Colonic mucosa (tissue), 4 donors: ENCODE data around the gene TSPAN4. TPM values are rescaled to one million over a fixed set of nuclear protein-coding genes. Genes with fewer than 3 reads are reported as not detected.

ENCODE experiments used
- DNase-seq: peaks from one replicate; pipeline ENCODE4 v3.0.0-alpha.2; 2020
- H3K27ac ChIP-seq: fragments of 200-600 bp; one replicate; pipeline ENCODE4 v1.8.0; 2021
- H3K27me3 ChIP-seq: fragments of 200-600 bp; one replicate; pipeline ENCODE4 v1.8.0; 2021
- H3K36me3 ChIP-seq: fragments of 200-600 bp; one replicate; pipeline ENCODE4 v1.8.0; 2021
- H3K4me1 ChIP-seq: fragments of 200-600 bp; one replicate; pipeline ENCODE4 v1.8.0; 2021; ENCODE audit warnings: mild to moderate bottlenecking
- H3K4me3 ChIP-seq: fragments of 200-600 bp; one replicate; pipeline ENCODE4 v1.8.0; 2021
- H3K9ac ChIP-seq, 2 donors: one replicate each; pipeline ENCODE4 v1.7.0; 2013; ENCODE audit warnings: control low read depth in 2 of 2, low read depth in 2 of 2, low read length in 2 of 2
- H3K9me3 ChIP-seq: fragments of 200-600 bp; one replicate; pipeline ENCODE4 v1.8.0; 2021
- CTCF ChIP-seq: fragments of 200-600 bp; IDR thresholded peaks from one replicate; pipeline ENCODE4 v1.8.0; 2022; ENCODE audit warnings: antibody characterized with exemption, mild to moderate bottlenecking
- intact Hi-C: fragments of 100-400 bp; cut with DNase I; formaldehyde crosslinking; loops from one replicate; pipeline ENCODE4 v1.14.1; 2022
- total RNA-seq, 2 donors: library from RNA; stranded (reverse); fragmentation: NEBNext Ultra II Directional in 1 of 2; extraction: Animal tissue kit (Norgen Biotek cat#: 25700) in 1 of 2; gene quantifications; one replicate each; pipeline ENCODE4 v1.2.1, GENCODE V29; 2021
- donor health status: healthy.
- donor health status: DM: no; HTN: no; CAD: no.
- donor health status: DM: no; HTN: no; CAD: no.

TSPAN4 gene
- total RNA-seq, 2 donors from 2014 or later = 12.1 to 12.7 TPM

- H3K4me1 ChIP-seq = no peaks in the 10 kb centered on the region
- intact Hi-C loops = no loop called here
- no peaks in the 10 kb centered on the region for H3K36me3 ChIP-seq
- no peak overlapping the region for H3K4me3 ChIP-seq
- H3K27ac ChIP-seq = no peak overlapping the region
- H3K9me3 ChIP-seq = no peaks in the 10 kb centered on the region
- no peak for TF ChIP-seq CTCF
- no peaks in the 10 kb centered on the region for H3K27me3 ChIP-seq
- H3K9ac ChIP-seq = no peak overlapping the region
- DNase-seq = no peak
Measured at GRCh38 chr11:887589-887988, 44.9 kb downstream of the TSPAN4 start.

- H3K36me3 ChIP-seq = no peaks in the 10 kb centered on the region
Measured at GRCh38 chr11:888310-889212, 45.9 kb downstream of the TSPAN4 start.

GRCh38 chr11:889257-889656 lies 46.6 kb downstream of the TSPAN4 start:
- Histone ChIP-seq H3K9me3 (no peaks in the 10 kb centered on the region), H3K4me1 (no peaks in the 10 kb centered on the region), H3K36me3 (no peaks in the 10 kb centered on the region), H3K27me3 (no peaks in the 10 kb centered on the region), H3K27ac (no peak overlapping the region), H3K4me3 (no peak overlapping the region), H3K9ac (no peak overlapping the region)
- no peak for DNase-seq
- TF ChIP-seq CTCF = no peak
- intact Hi-C loops = no loop called here

More at GRCh38 chr11:888310-889212, 45.9 kb downstream of the TSPAN4 start:
- no peak for TF ChIP-seq CTCF
- intact Hi-C loops = no loop called here
- H3K4me1 ChIP-seq = no peaks in the 10 kb centered on the region
- H3K9ac ChIP-seq = no peak overlapping the region
- no peak for DNase-seq
- H3K9me3 ChIP-seq = no peaks in the 10 kb centered on the region
- no peak overlapping the region for H3K4me3 ChIP-seq
- no peaks in the 10 kb centered on the region for H3K27me3 ChIP-seq
- no peak overlapping the region for H3K27ac ChIP-seq

GRCh38 chr11:889687-890475 lies 47.2 kb downstream of the TSPAN4 start:
- no peak for DNase-seq
- Histone ChIP-seq H3K27me3 (no peaks in the 10 kb centered on the region), H3K36me3 (no peaks in the 10 kb centered on the region), H3K4me3 (no peak overlapping the region), H3K27ac (no peak overlapping the region), H3K9me3 (no peaks in the 10 kb centered on the region), H3K4me1 (no peaks in the 10 kb centered on the region), H3K9ac (no peak overlapping the region)
- TF ChIP-seq CTCF = no peak
- intact Hi-C loops = no loop called here

GRCh38 chr11:890794-891540 lies 48.3 kb downstream of the TSPAN4 start:
- Histone ChIP-seq H3K9me3 (no peaks in the 10 kb centered on the region), H3K4me3 (no peak overlapping the region), H3K27me3 (no peaks in the 10 kb centered on the region), H3K9ac (no peak overlapping the region), H3K27ac (no peak overlapping the region), H3K36me3 (no peaks in the 10 kb centered on the region), H3K4me1 (no peaks in the 10 kb centered on the region)
- no peak for TF ChIP-seq CTCF
- intact Hi-C loops = no loop called here
- DNase-seq = no peak
